Measurements from ENCODE around the gene SPECC1.

Gene SPECC1

DNA sequence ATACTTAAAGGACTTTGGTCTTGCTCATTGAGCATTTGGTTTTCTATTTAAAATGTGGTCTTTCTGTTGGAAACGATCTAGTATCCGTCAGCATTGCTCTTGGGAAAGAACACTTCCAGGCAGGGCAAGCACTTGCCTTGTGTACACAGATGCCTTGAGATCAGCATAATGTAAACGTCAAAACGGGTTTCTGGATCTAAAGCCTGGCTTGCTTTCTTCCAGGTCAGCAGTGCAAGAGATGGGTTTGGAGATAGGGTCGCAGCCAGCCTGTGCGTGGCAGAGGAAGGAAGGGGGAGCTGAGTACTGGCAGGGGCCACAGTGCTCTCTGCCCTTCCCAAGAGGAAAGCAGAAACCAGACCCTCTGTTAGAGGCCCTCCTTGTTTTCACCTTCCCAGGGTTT is 282.7 kb downstream of the SPECC1 start:
- no peak for DNase-seq (ENCODE audit: low read depth)
- TF ChIP-seq, protein P1, sequence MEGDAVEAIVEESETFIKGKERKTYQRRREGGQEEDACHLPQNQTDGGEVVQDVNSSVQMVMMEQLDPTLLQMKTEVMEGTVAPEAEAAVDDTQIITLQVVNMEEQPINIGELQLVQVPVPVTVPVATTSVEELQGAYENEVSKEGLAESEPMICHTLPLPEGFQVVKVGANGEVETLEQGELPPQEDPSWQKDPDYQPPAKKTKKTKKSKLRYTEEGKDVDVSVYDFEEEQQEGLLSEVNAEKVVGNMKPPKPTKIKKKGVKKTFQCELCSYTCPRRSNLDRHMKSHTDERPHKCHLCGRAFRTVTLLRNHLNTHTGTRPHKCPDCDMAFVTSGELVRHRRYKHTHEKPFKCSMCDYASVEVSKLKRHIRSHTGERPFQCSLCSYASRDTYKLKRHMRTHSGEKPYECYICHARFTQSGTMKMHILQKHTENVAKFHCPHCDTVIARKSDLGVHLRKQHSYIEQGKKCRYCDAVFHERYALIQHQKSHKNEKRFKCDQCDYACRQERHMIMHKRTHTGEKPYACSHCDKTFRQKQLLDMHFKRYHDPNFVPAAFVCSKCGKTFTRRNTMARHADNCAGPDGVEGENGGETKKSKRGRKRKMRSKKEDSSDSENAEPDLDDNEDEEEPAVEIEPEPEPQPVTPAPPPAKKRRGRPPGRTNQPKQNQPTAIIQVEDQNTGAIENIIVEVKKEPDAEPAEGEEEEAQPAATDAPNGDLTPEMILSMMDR (IDR thresholded peaks at IDR 0.05; ENCODE audit: insufficient read depth, low read depth, low read length, missing control alignments), result no peak
- no peak overlapping the region for H3K4me3 ChIP-seq (ENCODE audit: low read length)

DNA sequence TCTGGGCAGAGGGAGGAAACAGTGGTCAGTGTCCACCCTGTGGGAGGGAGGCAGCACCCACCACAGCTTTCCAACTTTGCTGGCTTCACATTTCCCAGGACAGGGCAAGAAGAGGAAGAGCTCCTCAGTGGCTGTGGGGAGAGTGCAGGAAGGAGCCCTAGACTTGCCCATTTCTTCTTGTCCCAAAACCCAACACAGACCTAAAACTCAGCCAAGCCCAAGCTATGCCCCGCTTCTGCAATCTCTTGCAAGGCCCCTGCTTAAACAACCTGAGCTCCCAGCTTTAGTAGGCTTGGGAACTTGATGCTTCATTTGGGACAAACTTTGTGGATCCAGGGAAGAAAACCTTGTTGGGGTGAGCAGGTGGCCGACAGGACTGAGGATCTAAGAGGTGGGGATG is 284.3 kb downstream of the SPECC1 start:
- DNase-seq (ENCODE audit: low read depth), result no peak
- TF ChIP-seq, protein P1 (IDR thresholded peaks at IDR 0.05; ENCODE audit: insufficient read depth, low read depth, low read length, missing control alignments), result no peak
- no peak overlapping the region for H3K4me3 ChIP-seq (ENCODE audit: low read length)

- no peak for DNase-seq (ENCODE audit: low read depth)
- TF ChIP-seq, protein P1 (IDR thresholded peaks at IDR 0.05; ENCODE audit: insufficient read depth, low read depth, low read length, missing control alignments), result no peak
- no peak overlapping the region for H3K4me3 ChIP-seq (ENCODE audit: low read length)
These were observed 285.0 kb downstream of the SPECC1 start for GRCh38 chr17:20294120-20294519.

DNA sequence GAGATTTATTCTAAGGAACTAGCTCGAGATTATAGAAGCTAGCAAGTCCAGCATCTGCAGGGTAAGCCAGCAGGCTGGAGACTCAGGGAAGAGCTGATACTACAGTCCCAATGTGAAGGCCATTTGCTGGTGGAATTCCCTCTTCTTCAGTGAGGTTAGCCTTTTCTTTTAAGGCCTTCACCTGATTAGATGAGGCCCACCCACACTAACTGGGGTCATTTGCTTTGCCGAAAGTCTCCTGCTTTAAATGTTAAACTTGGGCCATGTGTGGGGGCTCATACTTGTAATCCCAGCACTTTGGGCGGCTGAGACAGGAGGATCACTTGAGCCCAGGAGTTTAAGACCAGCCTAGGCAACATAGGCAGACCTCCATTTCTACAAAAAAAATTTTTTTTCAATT is 289.9 kb downstream of the SPECC1 start:
- no peak for DNase-seq (ENCODE audit: low read depth)
- TF ChIP-seq, protein P1 (IDR thresholded peaks at IDR 0.05; ENCODE audit: insufficient read depth, low read depth, low read length, missing control alignments), result no peak
- H3K4me3 ChIP-seq (ENCODE audit: low read length), result no peak overlapping the region

DNA sequence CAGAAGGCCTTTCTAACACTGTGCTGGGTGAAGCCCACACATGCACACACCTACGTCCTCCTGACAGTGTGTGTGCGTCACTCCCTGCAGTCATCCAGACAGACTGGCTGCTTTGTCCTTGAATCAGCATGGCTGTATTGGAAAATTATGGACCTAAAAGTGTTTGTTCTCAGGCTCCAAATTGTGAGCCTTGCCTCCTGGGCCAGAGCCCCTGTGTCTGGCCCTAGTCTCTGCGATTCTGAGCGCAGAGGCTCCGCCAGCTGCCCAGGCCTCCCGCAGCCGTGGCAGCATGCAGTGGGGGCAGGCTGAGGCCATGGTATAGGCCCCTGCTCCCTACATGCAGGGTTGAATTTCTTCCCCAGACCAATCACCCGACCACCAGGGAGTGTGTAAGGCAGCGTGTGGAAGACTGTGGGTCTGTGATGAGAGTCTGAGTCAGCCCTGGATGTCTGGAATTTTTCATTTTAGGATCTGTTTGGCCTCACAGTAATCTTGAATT is 291.3 kb downstream of the SPECC1 start:
- H3K4me3 ChIP-seq (ENCODE audit: low read length), result no peak overlapping the region
- peak; percentile 15 for DNase-seq (ENCODE audit: low read depth)
- TF ChIP-seq, protein P1 (IDR thresholded peaks at IDR 0.05; ENCODE audit: insufficient read depth, low read depth, low read length, missing control alignments), result no peak

DNA sequence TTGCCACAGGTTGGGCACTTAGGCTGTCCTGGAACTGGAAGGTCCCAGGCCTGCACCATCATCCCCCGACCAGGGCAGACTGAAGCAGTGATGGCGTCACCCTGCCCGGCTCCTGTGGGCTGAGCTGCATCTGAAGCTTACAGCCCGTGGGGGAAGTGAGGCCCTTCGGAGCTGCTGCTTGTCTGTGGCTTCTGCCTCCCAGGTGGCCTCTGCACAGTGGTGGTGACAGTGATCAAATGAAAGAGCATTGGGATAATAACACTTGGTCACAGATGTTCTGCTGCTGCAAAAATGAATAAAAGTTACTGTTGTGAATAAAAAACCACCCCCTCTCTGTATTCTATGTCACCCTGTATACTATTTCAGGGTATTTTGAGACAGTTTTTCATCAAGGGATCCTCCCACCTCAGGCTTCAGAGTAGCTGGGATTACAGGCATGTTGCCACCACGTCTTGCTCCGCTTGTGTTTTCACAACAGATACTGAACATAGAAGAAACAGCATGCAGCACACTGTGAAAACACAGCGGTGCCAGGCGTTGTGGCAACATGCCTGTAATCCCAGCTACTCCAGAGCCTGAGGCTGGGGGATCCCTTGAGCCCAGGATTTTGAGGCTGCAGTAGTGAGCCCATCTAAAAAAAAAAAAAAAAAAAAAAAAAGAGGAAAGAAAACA is 293.2 kb downstream of the SPECC1 start:
- no peak for DNase-seq (ENCODE audit: low read depth)
- TF ChIP-seq, protein P1 (IDR thresholded peaks at IDR 0.05; ENCODE audit: insufficient read depth, low read depth, low read length, missing control alignments), result no peak
- no peak overlapping the region for H3K4me3 ChIP-seq (ENCODE audit: low read length)

DNA sequence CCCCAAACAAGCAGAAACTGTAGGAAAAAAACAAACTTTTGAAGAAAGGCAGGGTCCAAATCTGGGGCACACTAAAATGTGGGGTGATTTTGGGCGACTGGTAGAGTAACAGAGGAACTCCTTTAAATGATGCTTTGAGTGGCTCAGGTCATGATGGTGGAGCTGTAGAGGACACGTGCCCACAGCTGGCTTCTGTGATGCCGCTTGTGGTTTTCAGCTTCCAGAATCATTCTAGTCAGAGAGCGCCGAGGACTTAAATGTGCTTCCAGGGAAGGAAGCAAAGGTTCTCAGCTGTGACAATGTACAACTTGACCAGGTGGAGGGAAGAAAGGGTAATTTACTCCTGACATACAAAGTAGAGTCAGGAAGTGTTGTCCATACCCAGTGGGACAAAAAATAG is 295.8 kb downstream of the SPECC1 start:
- DNase-seq (ENCODE audit: low read depth), result no peak
- TF ChIP-seq, protein P1 (IDR thresholded peaks at IDR 0.05; ENCODE audit: insufficient read depth, low read depth, low read length, missing control alignments), result no peak

More for the DNA sequence above, 295.8 kb downstream of the SPECC1 start:
- no peak overlapping the region for H3K4me3 ChIP-seq (ENCODE audit: low read length)

Data from epithelial cell of esophagus (primary cell).